Measurements from ENCODE around the gene ARMC3. TPM values are rescaled to one million over a fixed set of nuclear protein-coding genes. Genes with fewer than 3 reads are reported as not detected.
"Not testable (repeated sequence)": the region's sequence is repeated elsewhere in the genome, so short reads cannot be mapped to it uniquely, and the experiment has no call there.

The ARMC3 gene
- total and polyA plus RNA-seq, 8 donors: 0.05 to 0.25 TPM; not detected in 6

- intact Hi-C loops (cut with DNase I): no loop called here
- no peak overlapping the region for H3K4me3 ChIP-seq
- H3K27me3 ChIP-seq: no peaks in the 10 kb centered on the region
- FAIRE-seq (no peak), ATAC-seq (no peak), DNase-seq (no peak)
- H3K9me3 ChIP-seq: no peaks in the 10 kb centered on the region
- no peak for TF ChIP-seq CTCF (IDR thresholded peaks at IDR 0.05)
- H3K4me1 ChIP-seq: peaks cover 0 to 15% (median 12%) of the 10 kb centered on the region in 3 donors
- 90 to 95% methylated on average over 12 of the region's 12 CpGs for WGBS, 2 donors
- H3K27ac ChIP-seq: no peak overlapping the region
- H3K36me3 ChIP-seq: no peaks in the 10 kb centered on the region
Measured at GRCh38 chr10:23067337-23067736, 139.5 kb downstream of the ARMC3 start.

GRCh38 chr10:23067939-23068775, 140.3 kb downstream of the ARMC3 start:
- no peak overlapping the region for H3K27ac ChIP-seq
- WGBS, 2 donors: 65% methylated on average over 16 of the region's 16 CpGs
- no peak for FAIRE-seq
- ATAC-seq: peak; percentile 51 to 77 (median 71)
- no peaks in the 10 kb centered on the region for H3K36me3 ChIP-seq
- intact Hi-C loops (cut with DNase I): no loop called here
- peaks cover 0 to 15% (median 12%) of the 10 kb centered on the region in 3 donors for H3K4me1 ChIP-seq
- peak; percentile 69 to 85 (median 73) for TF ChIP-seq CTCF (IDR thresholded peaks at IDR 0.05)
- peak; percentile 33 to 86 (median 70) for DNase-seq
- no peak overlapping the region for H3K4me3 ChIP-seq
- no peaks in the 10 kb centered on the region for H3K9me3 ChIP-seq
- no peaks in the 10 kb centered on the region for H3K27me3 ChIP-seq

GRCh38 chr10:23069019-23069815, 141.4 kb downstream of the ARMC3 start:
- intact Hi-C loops (cut with DNase I): no loop called here
- ATAC-seq (no peak), FAIRE-seq (no peak), DNase-seq (no peak)
- no peaks in the 10 kb centered on the region for H3K27me3 ChIP-seq
- 75 to 80% methylated on average over 10 of the region's 10 CpGs for WGBS, 2 donors
- peaks cover 0 to 15% (median 12%) of the 10 kb centered on the region in 3 donors for H3K4me1 ChIP-seq
- no peak overlapping the region for H3K27ac ChIP-seq
- no peaks in the 10 kb centered on the region for H3K36me3 ChIP-seq
- no peaks in the 10 kb centered on the region for H3K9me3 ChIP-seq
- no peak overlapping the region for H3K4me3 ChIP-seq
- no peak for TF ChIP-seq CTCF (IDR thresholded peaks at IDR 0.05)

GRCh38 chr10:23070092-23070912, 142.4 kb downstream of the ARMC3 start:
- H3K27ac ChIP-seq; H3K4me3 ChIP-seq; H3K9me3 ChIP-seq; DNase-seq; ATAC-seq; intact Hi-C loops (cut with DNase I); H3K27me3 ChIP-seq; H3K36me3 ChIP-seq; H3K4me1 ChIP-seq; FAIRE-seq: not testable (repeated sequence)
- 90 to 92% methylated on average over 12 of the region's 12 CpGs for WGBS, 2 donors

GRCh38 chr10:23070913-23071218, 143.0 kb downstream of the ARMC3 start:
- whole genome bisulfite sequencing, 2 donors: 91 to 95% methylated on average over 3 of the region's 3 CpGs
- Histone ChIP-seq H3K27me3 (no peaks in the 10 kb centered on the region), H3K9me3 (no peaks in the 10 kb centered on the region), H3K4me1 (peaks cover 0 to 2% (median 2%) of the 10 kb centered on the region in 3 donors), H3K36me3 (no peaks in the 10 kb centered on the region), H3K27ac (no peak overlapping the region), H3K4me3 (no peak overlapping the region)
- intact Hi-C loops (cut with DNase I): no loop called here
- FAIRE-seq: no peak
- TF ChIP-seq CTCF (IDR thresholded peaks at IDR 0.05): no peak
- no peak for DNase-seq
- no peak for ATAC-seq

GRCh38 chr10:23072593-23072992, 144.7 kb downstream of the ARMC3 start:
- H3K27me3 ChIP-seq; FAIRE-seq; H3K36me3 ChIP-seq; intact Hi-C loops (cut with DNase I); DNase-seq; H3K27ac ChIP-seq; H3K9me3 ChIP-seq; ATAC-seq; H3K4me3 ChIP-seq; H3K4me1 ChIP-seq: not testable (repeated sequence)
- WGBS, 2 donors: 80 to 85% methylated on average over 3 of the region's 3 CpGs
